Stimulated activated memory B cell treated with anti-CD40 and anti-IgM and Interleukin-4, amounts not matched to agents 10 μg/mL and 1 μg/mL and 100 μg/mL, for 72 hours (primary cell): ENCODE measurements around the gene TMEM168.
"Not testable (repeated sequence)": the region's sequence is repeated elsewhere in the genome, so short reads cannot be mapped to it uniquely, and the experiment has no call there.

Experiments used
- ATAC-seq: fragments of 150-1000 bp; cut with Tn5 transposase; 2 replicates; pipeline ENCODE4 v1.10.0; 2021
- H3K27ac Mint-ChIP-seq: one replicate; pipeline ENCODE4 v1.8.0; 2022; ENCODE audit warnings: mild to moderate bottlenecking, mixed read lengths
- H3K27me3 Mint-ChIP-seq: one replicate; pipeline ENCODE4 v1.8.0; 2022; ENCODE audit warnings: mixed read lengths
- H3K36me3 Mint-ChIP-seq: one replicate; pipeline ENCODE4 v1.8.0; 2022; ENCODE audit warnings: mixed read lengths
- H3K4me1 Mint-ChIP-seq: one replicate; pipeline ENCODE4 v1.8.0; 2022; ENCODE audit warnings: mixed read lengths
- H3K4me3 Mint-ChIP-seq: one replicate; pipeline ENCODE4 v1.8.0; 2022; ENCODE audit warnings: mild to moderate bottlenecking, moderate library complexity, mixed read lengths
- H3K9me3 Mint-ChIP-seq: one replicate; pipeline ENCODE4 v1.8.0; 2022; ENCODE audit warnings: mixed read lengths

Gene TMEM168

DNA sequence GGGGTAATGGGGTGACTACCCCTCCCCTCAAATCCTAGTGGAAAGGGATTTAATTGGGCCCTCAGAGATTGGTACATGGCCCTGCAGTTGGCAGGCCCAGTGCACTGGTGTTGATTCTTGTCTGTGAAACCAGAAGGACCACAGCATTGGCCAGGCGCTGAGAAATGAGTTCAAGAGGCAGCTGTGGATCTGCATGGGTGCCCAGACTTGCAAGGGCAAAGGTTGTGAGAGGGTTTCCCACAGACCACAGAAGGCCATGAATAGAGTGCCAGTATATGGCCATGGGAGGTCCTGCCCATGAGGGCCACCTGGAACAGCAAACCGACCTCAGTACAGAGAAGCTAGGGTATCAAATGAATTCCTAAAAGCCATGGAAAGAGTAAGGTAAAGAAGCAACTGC, 32.9 kb downstream of the TMEM168 start:
- peak; percentile 56 for ATAC-seq
- H3K4me1 Mint-ChIP-seq = peaks cover 6% of the 10 kb centered on the region
- H3K27ac Mint-ChIP-seq = no peak overlapping the region
- no peak overlapping the region for H3K4me3 Mint-ChIP-seq
- no peaks in the 10 kb centered on the region for H3K27me3 Mint-ChIP-seq
- H3K9me3 Mint-ChIP-seq = no peaks in the 10 kb centered on the region
- peaks cover 16% of the 10 kb centered on the region for H3K36me3 Mint-ChIP-seq

DNA sequence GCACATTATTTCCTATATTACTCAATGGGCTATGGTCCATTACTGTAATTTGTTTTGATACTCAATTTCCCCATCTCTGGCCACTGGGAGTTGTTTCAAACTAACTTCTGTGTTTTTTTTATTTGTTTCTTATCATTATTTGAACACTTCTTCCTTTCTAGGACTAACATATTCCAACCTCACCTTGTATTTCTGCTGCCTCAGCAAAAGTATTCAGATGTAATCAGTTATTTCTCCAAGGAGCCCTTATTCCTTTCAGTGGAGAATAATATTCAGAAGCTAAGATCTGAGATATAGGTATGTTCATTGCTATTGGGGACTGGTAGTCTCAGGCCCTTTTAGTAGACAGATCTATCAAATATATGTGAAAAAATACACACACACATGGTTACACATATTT, 36.9 kb downstream of the TMEM168 start:
- Mint-ChIP-seq H3K4me3 (no peak overlapping the region), H3K27me3 (no peaks in the 10 kb centered on the region), H3K36me3 (no peaks in the 10 kb centered on the region), H3K4me1 (peaks cover 6% of the 10 kb centered on the region), H3K9me3 (no peaks in the 10 kb centered on the region), H3K27ac (no peak overlapping the region)
- ATAC-seq = no peak

DNA sequence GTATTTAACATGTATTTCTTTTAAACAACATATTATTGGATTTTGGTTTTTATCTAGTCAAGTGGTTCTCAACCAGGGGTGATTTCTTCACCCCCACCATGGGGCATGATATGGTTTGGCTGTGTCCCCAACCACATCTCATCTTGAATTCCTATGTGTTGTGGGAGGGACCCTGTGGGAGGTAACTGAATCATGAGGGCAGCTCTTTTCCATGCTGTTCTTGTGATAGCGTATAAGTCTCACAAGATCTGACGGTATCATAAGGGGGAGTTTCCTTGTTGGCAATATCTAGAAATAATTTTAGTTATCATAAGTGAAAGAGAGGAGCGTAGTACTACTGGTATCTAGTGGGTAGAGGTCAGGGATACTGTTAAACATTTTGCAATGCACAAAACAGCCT, 37.6 kb downstream of the TMEM168 start:
- Mint-ChIP-seq H3K4me3 (no peak overlapping the region), H3K36me3 (no peaks in the 10 kb centered on the region)

DNA sequence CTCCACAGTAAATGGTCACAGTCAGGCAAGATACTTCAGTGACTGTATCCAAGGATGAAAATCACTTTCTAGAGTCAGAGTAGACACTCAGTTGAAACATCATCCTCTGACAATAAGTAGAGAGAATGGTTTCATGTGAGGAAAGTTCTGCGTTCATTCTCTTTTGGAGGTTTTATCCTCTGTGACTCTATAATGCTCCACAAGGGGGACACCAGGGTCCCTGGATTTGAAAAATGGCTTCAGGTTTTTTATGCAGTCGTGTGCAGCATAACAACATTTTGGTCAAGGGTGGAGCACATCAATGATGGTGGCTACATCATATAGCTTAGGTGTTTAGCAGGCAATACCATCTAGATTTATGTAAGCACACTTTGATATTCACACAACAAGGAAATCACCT, 40.4 kb downstream of the TMEM168 start:
- no peaks in the 10 kb centered on the region for H3K27me3 Mint-ChIP-seq
- H3K4me1 Mint-ChIP-seq = no peaks in the 10 kb centered on the region
- no peak overlapping the region for H3K4me3 Mint-ChIP-seq
- no peaks in the 10 kb centered on the region for H3K36me3 Mint-ChIP-seq
- H3K27ac Mint-ChIP-seq = no peak overlapping the region
- no peaks in the 10 kb centered on the region for H3K9me3 Mint-ChIP-seq
- no peak for ATAC-seq

More for the DNA sequence above, 37.6 kb downstream of the TMEM168 start:
- no peaks in the 10 kb centered on the region for H3K27me3 Mint-ChIP-seq
- peaks cover 6% of the 10 kb centered on the region for H3K4me1 Mint-ChIP-seq
- no peaks in the 10 kb centered on the region for H3K9me3 Mint-ChIP-seq
- H3K27ac Mint-ChIP-seq = no peak overlapping the region
- ATAC-seq = no peak

DNA sequence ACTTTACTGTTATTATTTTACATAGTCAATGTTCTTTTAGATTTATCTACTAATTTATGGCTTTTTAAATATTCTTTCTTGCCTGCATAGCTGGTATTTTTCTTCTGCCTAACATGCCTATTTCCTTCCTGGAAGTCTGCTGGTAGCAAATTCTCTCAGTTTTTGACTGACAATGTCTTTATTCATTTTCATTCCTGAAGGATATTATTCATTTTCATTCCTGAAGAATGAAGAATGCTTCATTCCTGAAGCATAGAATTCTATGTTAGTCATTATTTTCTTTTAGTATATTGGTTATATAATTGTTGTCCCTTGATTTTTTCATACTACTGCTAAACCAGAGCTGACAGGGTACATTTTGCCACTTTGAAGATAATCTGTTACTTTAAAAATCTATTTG, 41.8 kb downstream of the TMEM168 start:
- Mint-ChIP-seq H3K27me3 (peaks cover under 1% of the 10 kb centered on the region), H3K4me3 (no peak overlapping the region), H3K9me3 (no peaks in the 10 kb centered on the region), H3K27ac (no peak overlapping the region), H3K36me3 (no peaks in the 10 kb centered on the region), H3K4me1 (no peaks in the 10 kb centered on the region)
- ATAC-seq = no peak

DNA sequence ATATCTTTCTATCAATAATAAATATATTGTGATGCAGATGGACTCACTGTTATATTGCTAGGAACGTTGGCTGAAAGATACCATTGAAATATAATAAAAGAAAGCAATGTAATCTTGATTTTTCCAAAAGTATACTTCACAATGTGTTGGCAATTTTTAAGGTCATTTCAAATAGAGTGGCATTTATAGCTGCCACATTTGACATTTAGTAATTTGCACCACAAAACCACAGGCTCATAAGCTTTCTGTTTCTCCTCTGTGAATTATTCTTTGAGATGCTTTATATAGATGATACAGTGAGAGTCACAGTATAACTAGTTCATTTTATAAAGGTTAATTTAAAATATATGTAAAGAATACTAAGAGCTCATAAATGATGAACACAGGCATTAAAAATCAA, 44.6 kb downstream of the TMEM168 start:
- Mint-ChIP-seq H3K27ac (no peak overlapping the region), H3K4me3 (no peak overlapping the region), H3K27me3 (peaks cover 27% of the 10 kb centered on the region), H3K4me1 (no peaks in the 10 kb centered on the region), H3K36me3 (no peaks in the 10 kb centered on the region), H3K9me3 (peaks cover 2% of the 10 kb centered on the region)
- ATAC-seq = no peak

DNA sequence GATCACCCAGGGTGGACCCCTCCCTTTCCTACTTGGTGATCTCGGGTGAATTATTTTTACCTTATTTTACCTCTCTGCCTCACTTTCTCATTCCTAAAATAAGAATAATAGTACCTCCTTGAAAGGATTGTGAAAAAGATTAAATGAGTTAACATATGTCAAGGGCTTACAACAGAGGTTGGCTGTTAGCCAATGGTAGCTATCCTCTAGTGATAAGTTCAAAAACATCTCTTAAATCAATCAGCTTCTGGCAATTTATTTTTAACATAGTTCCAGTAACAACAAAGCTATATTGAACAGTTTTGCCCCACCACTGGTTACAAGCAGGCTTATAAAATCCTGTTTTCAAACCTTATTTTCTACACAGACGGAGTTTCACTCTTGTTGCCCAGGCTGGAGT, 45.4 kb downstream of the TMEM168 start:
- Mint-ChIP-seq H3K4me1 (no peaks in the 10 kb centered on the region), H3K27ac (no peak overlapping the region), H3K4me3 (no peak overlapping the region), H3K36me3 (no peaks in the 10 kb centered on the region), H3K27me3 (peaks cover 35% of the 10 kb centered on the region), H3K9me3 (peaks cover 2% of the 10 kb centered on the region)
- no peak for ATAC-seq

DNA sequence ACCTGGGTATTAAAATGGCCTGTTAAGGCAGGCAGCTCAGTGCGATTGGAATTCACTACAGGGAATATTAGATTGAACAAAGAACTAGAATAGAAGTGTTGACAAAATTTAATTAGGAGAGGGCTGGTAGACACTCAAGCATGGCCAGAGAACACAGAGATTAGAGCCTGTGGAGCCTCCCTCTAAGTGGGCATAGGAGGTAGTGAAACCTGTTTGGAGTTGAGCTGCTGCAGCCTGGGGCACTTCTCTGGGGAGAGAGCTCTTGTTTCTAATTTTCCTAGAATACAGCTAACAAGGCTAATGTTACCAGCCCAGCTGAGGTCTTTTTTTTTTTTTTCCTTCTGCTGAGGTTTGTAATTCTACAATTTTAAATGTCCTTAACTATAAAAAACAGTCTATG, 46.4 kb downstream of the TMEM168 start:
- H3K4me3 Mint-ChIP-seq = no peak overlapping the region
- H3K36me3 Mint-ChIP-seq = peaks cover 2% of the 10 kb centered on the region
- H3K4me1 Mint-ChIP-seq = no peaks in the 10 kb centered on the region
- peaks cover 45% of the 10 kb centered on the region for H3K27me3 Mint-ChIP-seq
- H3K27ac Mint-ChIP-seq = no peak overlapping the region
- ATAC-seq = no peak
- H3K9me3 Mint-ChIP-seq = peaks cover 3% of the 10 kb centered on the region

DNA sequence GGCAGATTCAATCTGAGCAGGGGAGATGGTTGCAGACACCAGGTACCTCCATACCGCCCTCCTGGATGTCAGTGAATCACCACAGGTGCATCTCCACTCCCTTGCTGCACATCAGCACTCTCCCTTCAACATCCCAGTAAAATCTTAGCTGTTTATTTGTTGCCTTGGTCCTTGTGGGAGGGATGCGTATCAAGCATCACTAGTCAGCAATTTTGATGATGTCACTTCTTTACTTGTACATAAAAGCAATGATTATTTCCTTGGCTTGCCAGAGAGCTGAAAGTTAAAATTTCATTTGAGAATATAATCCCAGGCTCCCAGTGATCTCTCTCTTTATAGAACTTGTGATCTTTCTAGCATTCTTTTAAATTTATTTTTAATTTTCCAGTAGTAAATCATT, 49.5 kb downstream of the TMEM168 start:
- Mint-ChIP-seq H3K27me3 (peaks cover 50% of the 10 kb centered on the region), H3K4me3 (no peak overlapping the region), H3K9me3 (peaks cover 6% of the 10 kb centered on the region), H3K4me1 (no peaks in the 10 kb centered on the region), H3K36me3 (peaks cover 6% of the 10 kb centered on the region), H3K27ac (no peak overlapping the region)
- ATAC-seq = no peak

DNA sequence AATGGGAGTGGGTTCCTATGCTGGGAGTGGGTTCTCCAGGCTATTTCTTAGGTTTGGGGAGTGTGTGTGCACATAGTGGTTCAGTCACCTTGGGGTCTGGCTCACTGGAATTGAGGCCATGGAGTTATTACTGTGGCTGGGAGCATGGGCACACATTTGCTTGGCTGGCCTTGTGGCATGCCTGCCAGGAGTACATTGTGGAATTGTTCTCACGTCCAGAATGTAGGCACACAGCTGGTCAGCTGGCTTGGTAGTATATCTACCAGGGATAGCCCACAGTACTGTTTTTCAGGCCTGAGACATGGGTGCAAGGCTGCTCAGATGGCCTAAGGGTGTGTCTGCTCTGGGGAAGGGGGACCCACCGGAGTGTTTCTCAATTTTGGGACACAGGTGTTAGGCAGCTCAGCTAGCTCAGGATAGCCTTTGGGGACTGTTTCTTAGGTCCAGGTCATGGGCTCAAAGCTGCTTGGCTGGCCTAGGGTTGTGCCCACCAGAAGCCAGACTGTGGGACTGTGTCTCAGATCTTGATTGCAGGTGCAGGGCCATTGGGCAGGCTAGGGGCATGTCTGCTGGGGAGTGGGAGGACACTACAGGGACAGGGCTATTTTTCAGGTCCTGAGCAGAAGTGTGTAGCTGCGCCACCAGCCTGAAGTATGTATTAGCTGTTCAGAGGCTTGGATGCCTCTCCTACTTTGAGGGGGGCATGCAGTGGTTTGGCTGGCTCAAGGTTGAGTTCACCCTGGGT, 50.6 kb downstream of the TMEM168 start:
- H3K27ac Mint-ChIP-seq = no peak overlapping the region
- H3K9me3 Mint-ChIP-seq = peaks cover 9% of the 10 kb centered on the region
- H3K4me3 Mint-ChIP-seq = no peak overlapping the region
- no peaks in the 10 kb centered on the region for H3K4me1 Mint-ChIP-seq
- H3K27me3 Mint-ChIP-seq = peaks cover 50% of the 10 kb centered on the region
- no peak for ATAC-seq
- peaks cover 6% of the 10 kb centered on the region for H3K36me3 Mint-ChIP-seq

DNA sequence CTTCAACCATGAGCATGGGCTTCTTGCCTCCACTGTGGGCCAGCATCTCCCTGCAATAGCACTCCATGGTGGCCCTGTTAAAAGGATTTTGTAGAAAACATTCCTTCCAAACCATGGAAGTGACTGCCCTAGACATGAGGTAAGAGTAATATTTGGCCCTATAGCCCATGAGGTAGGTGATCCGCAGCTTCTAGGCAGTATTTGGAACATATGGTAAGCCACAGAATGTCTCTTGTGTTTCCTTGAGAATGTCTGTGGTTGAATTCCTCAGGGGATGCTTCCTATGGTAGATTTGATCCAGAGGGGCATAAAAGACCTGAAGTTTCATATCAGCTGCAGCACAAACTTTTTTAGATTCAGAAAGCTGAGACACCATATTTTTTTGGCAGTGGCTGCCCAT, 54.9 kb downstream of the TMEM168 start:
- Mint-ChIP-seq H3K4me3 (no peak overlapping the region), H3K36me3 (peaks cover 12% of the 10 kb centered on the region), H3K27me3 (peaks cover 28% of the 10 kb centered on the region), H3K4me1 (no peaks in the 10 kb centered on the region), H3K9me3 (peaks cover 20% of the 10 kb centered on the region), H3K27ac (no peak overlapping the region)
- no peak for ATAC-seq

DNA sequence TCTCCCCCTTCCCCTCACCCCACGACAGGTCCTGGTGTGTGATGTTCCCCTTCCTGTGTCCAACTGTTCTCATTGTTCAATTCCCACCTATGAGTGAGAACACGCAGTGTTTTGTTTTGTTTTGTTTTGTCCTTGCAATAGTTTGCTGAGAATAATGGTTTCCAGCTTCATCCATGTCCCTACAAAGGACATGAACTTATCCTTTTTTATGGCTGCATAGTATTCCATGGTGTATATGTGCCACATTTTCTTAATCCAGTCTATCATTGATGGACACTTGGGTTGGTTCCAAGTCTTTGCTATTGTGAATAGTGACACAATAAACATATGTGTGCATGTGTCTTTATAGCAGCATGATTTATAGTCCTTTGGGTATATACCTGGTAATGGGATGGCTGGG, 58.9 kb downstream of the TMEM168 start:
- not testable (repeated sequence) for H3K36me3 Mint-ChIP-seq, ATAC-seq, H3K4me3 Mint-ChIP-seq, H3K27me3 Mint-ChIP-seq, H3K27ac Mint-ChIP-seq, H3K4me1 Mint-ChIP-seq
- H3K9me3 Mint-ChIP-seq = peaks cover 20% of the 10 kb centered on the region

DNA sequence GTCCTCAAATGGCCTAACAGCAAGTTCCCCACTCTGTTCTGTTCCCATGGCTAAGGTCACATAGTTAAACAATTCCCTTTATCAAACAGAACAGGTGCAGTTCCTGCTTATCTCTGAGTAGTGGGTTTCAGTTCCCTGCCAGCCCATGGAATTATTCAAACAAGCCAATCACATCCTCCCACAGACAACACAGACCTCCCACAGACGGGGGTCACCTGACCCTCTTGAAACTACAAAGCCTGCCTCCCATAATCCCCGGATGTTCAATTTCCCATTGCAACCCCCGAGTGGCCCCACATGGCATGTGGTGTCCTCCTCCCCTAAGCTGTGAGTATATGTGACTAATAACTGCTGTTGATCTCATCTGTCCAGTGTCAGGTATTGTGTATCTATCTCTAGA, 64.1 kb downstream of the TMEM168 start:
- peaks cover 12% of the 10 kb centered on the region for H3K27me3 Mint-ChIP-seq
- peaks cover 7% of the 10 kb centered on the region for H3K4me1 Mint-ChIP-seq
- H3K36me3 Mint-ChIP-seq = no peaks in the 10 kb centered on the region
- no peak overlapping the region for H3K4me3 Mint-ChIP-seq
- no peak overlapping the region for H3K27ac Mint-ChIP-seq
- H3K9me3 Mint-ChIP-seq = peaks cover 4% of the 10 kb centered on the region
- no peak for ATAC-seq

DNA sequence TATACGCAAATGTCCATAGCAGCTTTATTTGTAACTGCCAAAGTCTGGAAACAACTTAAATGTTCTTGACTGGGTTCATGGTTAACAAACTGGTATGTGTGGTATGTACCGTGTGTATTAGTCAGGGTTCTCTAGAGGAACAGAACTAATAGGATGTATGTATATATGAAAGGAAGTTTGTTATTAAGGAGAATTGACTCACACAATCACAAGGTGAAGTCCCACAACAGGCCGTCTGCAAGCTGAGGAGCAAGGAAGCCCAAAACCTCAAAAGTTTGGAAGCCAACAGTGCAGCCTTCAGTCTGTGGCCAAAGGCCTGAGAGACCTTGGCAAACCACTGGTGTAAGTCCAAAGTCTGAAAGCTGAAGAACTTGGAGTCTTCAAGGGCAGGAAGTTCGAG, 66.8 kb downstream of the TMEM168 start:
- Mint-ChIP-seq H3K4me1 (peaks cover 7% of the 10 kb centered on the region), H3K27ac (no peak overlapping the region), H3K9me3 (no peaks in the 10 kb centered on the region), H3K36me3 (no peaks in the 10 kb centered on the region), H3K4me3 (no peak overlapping the region), H3K27me3 (peaks cover 14% of the 10 kb centered on the region)
- ATAC-seq = no peak

DNA sequence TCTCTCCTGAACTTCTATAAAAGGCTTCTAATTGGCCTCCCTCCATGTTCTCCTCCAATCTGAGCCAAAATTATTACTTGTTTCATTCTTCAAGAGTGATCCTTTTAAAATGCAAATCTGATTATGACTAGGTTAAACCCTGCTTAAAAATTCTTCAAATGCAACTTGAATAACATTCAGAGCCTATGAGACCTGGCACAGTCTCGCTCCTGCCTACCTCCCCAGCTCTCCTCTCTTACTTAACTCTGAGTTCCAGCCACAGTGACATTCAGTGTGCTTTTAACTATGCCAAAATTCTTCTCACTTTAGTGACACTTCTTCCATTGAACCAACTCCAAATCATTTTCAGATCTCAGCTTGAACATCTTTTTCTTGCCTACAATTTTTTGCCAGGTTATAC, 68.8 kb downstream of the TMEM168 start:
- Mint-ChIP-seq H3K27ac (no peak overlapping the region), H3K4me1 (peaks cover 5% of the 10 kb centered on the region), H3K9me3 (no peaks in the 10 kb centered on the region), H3K4me3 (no peak overlapping the region), H3K36me3 (no peaks in the 10 kb centered on the region), H3K27me3 (peaks cover 14% of the 10 kb centered on the region)
- no peak for ATAC-seq

DNA sequence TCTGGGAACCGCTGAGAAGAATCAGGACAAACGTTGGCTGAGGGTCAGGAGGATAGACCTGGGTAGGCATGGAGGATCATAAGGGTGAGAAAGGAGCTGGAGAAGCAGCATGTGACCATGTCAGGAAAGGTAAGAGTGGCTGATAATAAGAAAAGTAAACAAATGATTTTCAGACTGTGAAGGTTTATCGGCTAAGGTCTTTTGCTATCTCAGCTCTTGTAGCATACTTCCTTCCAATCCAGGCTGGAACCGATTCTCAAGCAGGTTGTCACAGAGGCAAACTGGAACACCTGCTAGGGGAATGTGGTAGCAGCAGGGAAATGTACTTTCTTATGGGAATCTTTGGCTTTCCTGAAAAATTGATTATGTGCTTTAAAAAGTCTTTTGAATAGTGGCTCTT, 74.7 kb downstream of the TMEM168 start:
- H3K9me3 Mint-ChIP-seq = no peaks in the 10 kb centered on the region
- H3K4me3 Mint-ChIP-seq = no peak overlapping the region
- no peaks in the 10 kb centered on the region for H3K4me1 Mint-ChIP-seq
- no peaks in the 10 kb centered on the region for H3K36me3 Mint-ChIP-seq
- no peaks in the 10 kb centered on the region for H3K27me3 Mint-ChIP-seq
- ATAC-seq = no peak
- H3K27ac Mint-ChIP-seq = no peak overlapping the region

DNA sequence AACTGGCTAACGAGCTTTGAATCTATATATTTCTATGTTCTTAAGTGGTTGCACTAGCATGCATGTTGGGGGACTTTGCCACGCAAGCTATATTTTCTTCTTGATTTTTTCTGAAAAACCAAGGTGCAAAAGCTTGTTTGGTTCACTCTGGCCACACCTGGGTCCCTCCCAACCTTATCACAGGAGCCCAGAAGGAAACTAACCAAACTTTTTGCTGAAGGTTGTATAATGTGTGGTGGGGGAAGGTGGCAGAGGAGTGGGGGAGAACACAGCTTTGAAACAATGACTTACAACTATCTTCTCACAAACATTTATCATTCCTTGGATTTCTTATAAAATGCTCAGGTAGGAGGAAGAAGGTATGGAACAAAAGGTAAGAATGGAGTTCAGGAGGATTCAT, 75.3 kb downstream of the TMEM168 start:
- no peaks in the 10 kb centered on the region for H3K4me1 Mint-ChIP-seq
- no peaks in the 10 kb centered on the region for H3K27me3 Mint-ChIP-seq
- ATAC-seq = no peak
- no peaks in the 10 kb centered on the region for H3K36me3 Mint-ChIP-seq
- H3K9me3 Mint-ChIP-seq = no peaks in the 10 kb centered on the region
- no peak overlapping the region for H3K27ac Mint-ChIP-seq
- H3K4me3 Mint-ChIP-seq = no peak overlapping the region
